Glomerular visceral epithelial cell (primary cell): Measurements from ENCODE around the gene ODAD2.
"Not testable (repeated sequence)": the region's sequence is repeated elsewhere in the genome, so short reads cannot be mapped to it uniquely, and the experiment has no call there.

Experiments
- DNase-seq: peaks from one replicate; pipeline ENCODE4 v3.0.0-alpha.2; 2016; ENCODE audit errors: extremely low spot score

Gene ODAD2

GRCh38 chr10:27998954-27999275, at the start of gene ODAD2:
ODAD2 (minus strand) TSS chr10:27999079; CDS start chr10:27995142, 3,937 bp downstream.
- no peak for DNase-seq

- no peak for DNase-seq
These were observed 48.2 kb upstream of the ODAD2 start for GRCh38 chr10:28047061-28047460.

GRCh38 chr10:28046579-28046978, 47.7 kb upstream of the ODAD2 start:
- DNase-seq, result no peak

GRCh38 chr10:28043941-28044340, 45.1 kb upstream of the ODAD2 start:
- no peak for DNase-seq

GRCh38 chr10:28036587-28036986, 37.7 kb upstream of the ODAD2 start:
- DNase-seq, result peak; percentile 52

- DNase-seq, result no peak
These were observed 22.4 kb upstream of the ODAD2 start for GRCh38 chr10:28020993-28021982.

- DNase-seq, result no peak
These were observed 21.4 kb upstream of the ODAD2 start for GRCh38 chr10:28020080-28020860.

GRCh38 chr10:28014651-28015050, 15.8 kb upstream of the ODAD2 start:
- no peak for DNase-seq

- no peak for DNase-seq
These were observed 14.2 kb upstream of the ODAD2 start for GRCh38 chr10:28012990-28013515.

- no peak for DNase-seq
These were observed 11.9 kb upstream of the ODAD2 start for GRCh38 chr10:28010821-28011220.

- no peak for DNase-seq
These were observed 9.2 kb upstream of the ODAD2 start for GRCh38 chr10:28008054-28008453.

- DNase-seq, result no peak
These were observed 2.5 kb upstream of the ODAD2 start for GRCh38 chr10:28001353-28001752.

- peak; percentile 62 for DNase-seq
These were observed 513 bp downstream of the ODAD2 start for GRCh38 chr10:27998178-27998953.

GRCh38 chr10:27997865-27998177, 1.1 kb downstream of the ODAD2 start:
- DNase-seq, result no peak

- no peak for DNase-seq
These were observed 3.6 kb downstream of the ODAD2 start for GRCh38 chr10:27995311-27995710.

- DNase-seq, result not testable (repeated sequence)
These were observed 9.5 kb downstream of the ODAD2 start for GRCh38 chr10:27989357-27989756.

GRCh38 chr10:27986821-27987220, 12.1 kb downstream of the ODAD2 start:
- no peak for DNase-seq

- DNase-seq, result no peak
These were observed 15.9 kb downstream of the ODAD2 start for GRCh38 chr10:27982875-27983543.

- DNase-seq, result no peak
These were observed 17.1 kb downstream of the ODAD2 start for GRCh38 chr10:27981744-27982143.

- not testable (repeated sequence) for DNase-seq
These were observed 28.1 kb downstream of the ODAD2 start for GRCh38 chr10:27970795-27971194.

GRCh38 chr10:27969931-27970330, 28.9 kb downstream of the ODAD2 start:
- not testable (repeated sequence) for DNase-seq
